Right lobe of liver (tissue), 4 donors: Measurements from ENCODE around the gene MIEN1.

Experiments used
- POLR2A ChIP-seq: fragments of 450-650 bp; IDR thresholded peaks from one replicate; pipeline ENCODE4 v1.6.1; 2017; ENCODE audit warnings: antibody characterized with exemption, mild to moderate bottlenecking
- TF ChIP-seq, protein P1 (sequence below), 4 donors: fragments of 200-600 bp in 3 of 4; fragments of 450-650 bp in 1 of 4; IDR thresholded peaks; one replicate each; pipeline versions ENCODE4 v1.5.1 to v1.8.0; 2016 to 2022; ENCODE audit warnings: antibody characterized with exemption in 4 of 4, mild to moderate bottlenecking in 2 of 4
- donor health status: DM: no; HTN: no; CAD: no.
- donor health status: DM: no; HTN: no; CAD: no.
- donor health status: DM: no; HTN: yes; CAD: no.

GRCh38 chr17:39687101-39687545 is 43.2 kb downstream of the MIEN1 start:
- TF ChIP-seq, protein P1, sequence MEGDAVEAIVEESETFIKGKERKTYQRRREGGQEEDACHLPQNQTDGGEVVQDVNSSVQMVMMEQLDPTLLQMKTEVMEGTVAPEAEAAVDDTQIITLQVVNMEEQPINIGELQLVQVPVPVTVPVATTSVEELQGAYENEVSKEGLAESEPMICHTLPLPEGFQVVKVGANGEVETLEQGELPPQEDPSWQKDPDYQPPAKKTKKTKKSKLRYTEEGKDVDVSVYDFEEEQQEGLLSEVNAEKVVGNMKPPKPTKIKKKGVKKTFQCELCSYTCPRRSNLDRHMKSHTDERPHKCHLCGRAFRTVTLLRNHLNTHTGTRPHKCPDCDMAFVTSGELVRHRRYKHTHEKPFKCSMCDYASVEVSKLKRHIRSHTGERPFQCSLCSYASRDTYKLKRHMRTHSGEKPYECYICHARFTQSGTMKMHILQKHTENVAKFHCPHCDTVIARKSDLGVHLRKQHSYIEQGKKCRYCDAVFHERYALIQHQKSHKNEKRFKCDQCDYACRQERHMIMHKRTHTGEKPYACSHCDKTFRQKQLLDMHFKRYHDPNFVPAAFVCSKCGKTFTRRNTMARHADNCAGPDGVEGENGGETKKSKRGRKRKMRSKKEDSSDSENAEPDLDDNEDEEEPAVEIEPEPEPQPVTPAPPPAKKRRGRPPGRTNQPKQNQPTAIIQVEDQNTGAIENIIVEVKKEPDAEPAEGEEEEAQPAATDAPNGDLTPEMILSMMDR (IDR thresholded peaks at IDR 0.05), result no peak
- TF ChIP-seq POLR2A, result no peak
